K562 (cell line): ENCODE results near the gene ZSWIM1. TPM values are rescaled to one million over a fixed set of nuclear protein-coding genes. Genes with fewer than 3 reads are reported as not detected.
A peak's percentile ranks its signal among the peaks of the same experiment; 100 is the strongest.

Source experiments
- ARID3A ChIP-seq: IDR thresholded peaks from 2 replicates; pipeline ENCODE4 v1.6.1; 2012; ENCODE audit warnings: low read depth, low read length, improper control_type of control experiment, borderline replicate concordance
- ATF3 ChIP-seq, 2 experiments: fragments of 450-650 bp in 1 of 2; sonication (generic) in 1 of 2; formaldehyde crosslinking in 1 of 2; IDR thresholded peaks in 1 of 2; conservative IDR thresholded peaks in 1 of 2; 2 replicates each; pipeline versions ENCODE4 v1.6.1 to v1.8.1; 2016 to 2023; ENCODE audit warnings: mild to moderate bottlenecking in 2 of 2, moderate library complexity in 2 of 2, inconsistent platforms in 1 of 2, missing genetic modification reagents in 1 of 2
- DLX4 ChIP-seq: fragments of 250-450 bp; sonication (Bioruptor Pico); IDR thresholded peaks from 2 replicates; pipeline ENCODE4 v1.6.1; 2021; ENCODE audit warnings: mild to moderate bottlenecking
- EP400 ChIP-seq: fragments of 450-650 bp; IDR thresholded peaks from 2 replicates; pipeline ENCODE4 v1.6.1; 2017; ENCODE audit warnings: antibody characterized with exemption, mild to moderate bottlenecking, moderate library complexity
- ETV5 ChIP-seq: sonication (generic); formaldehyde crosslinking; IDR thresholded peaks from 2 replicates; pipeline ENCODE4 v1.4.0; 2020; ENCODE audit warnings: low read depth, mild to moderate bottlenecking, missing genetic modification reagents
- HINFP ChIP-seq: fragments of 450-650 bp; conservative IDR thresholded peaks from 2 replicates; pipeline ENCODE4 v1.6.1; 2016; ENCODE audit warnings: missing genetic modification characterization, low read depth, mild to moderate bottlenecking, control low read depth, missing compliant biosample characterization
- KLF1 ChIP-seq: fragments of 450-650 bp; IDR thresholded peaks from 2 replicates; pipeline ENCODE4 v1.6.1; 2016; ENCODE audit warnings: missing genetic modification characterization, missing compliant biosample characterization
- MCM7 ChIP-seq, 2 experiments: fragments of 450-650 bp; IDR thresholded peaks; 2 replicates each; pipeline ENCODE4 v1.6.1; 2016 to 2018
- MEIS2 ChIP-seq: fragments of 450-650 bp; IDR thresholded peaks from 2 replicates; pipeline ENCODE4 v1.6.1; 2014; ENCODE audit warnings: mild to moderate bottlenecking; ENCODE audit not compliant: partially characterized antibody
- SRSF3 ChIP-seq: fragments of 200-400 bp; formaldehyde crosslinking; IDR thresholded peaks from 2 replicates; pipeline ENCODE4 v1.6.1; 2016; ENCODE audit warnings: mild to moderate bottlenecking, low read length, moderate library complexity; ENCODE audit not compliant: insufficient read depth
- USF1 ChIP-seq: sonication (generic); formaldehyde crosslinking; IDR thresholded peaks from 2 replicates; pipeline ENCODE4 v1.9.0; 2022; ENCODE audit warnings: mild to moderate bottlenecking, missing genetic modification reagents
- XRCC4 ChIP-seq: IDR thresholded peaks from one replicate; pipeline ENCODE4 v1.6.1; 2011; ENCODE audit not compliant: insufficient read depth, insufficient read length; ENCODE audit errors: extremely low read depth
- ZC3H4 ChIP-seq: sonication (generic); formaldehyde crosslinking; IDR thresholded peaks from 2 replicates; pipeline ENCODE4 v1.9.0; 2021; ENCODE audit warnings: missing genetic modification reagents, borderline replicate concordance
- ZNF512 ChIP-seq: IDR thresholded peaks from 2 replicates; pipeline ENCODE4 v1.6.1; 2016; ENCODE audit warnings: missing genetic modification characterization, missing compliant biosample characterization
- ZNF740 ChIP-seq, 3 experiments: fragments of 200-800 bp in 1 of 3; sonication (Bioruptor generic) in 1 of 3; sonication (generic) in 1 of 3; formaldehyde crosslinking in 1 of 3; IDR thresholded peaks; 2 replicates each; pipeline versions ENCODE4 v1.6.1 to v1.8.0; 2016 to 2022; ENCODE audit warnings: mild to moderate bottlenecking in 2 of 3, missing compliant biosample characterization in 2 of 3, missing genetic modification characterization in 2 of 3, missing genetic modification reagents in 1 of 3
- ZNF766 ChIP-seq: fragments of 200-800 bp; sonication (Bioruptor generic); conservative IDR thresholded peaks from 2 replicates; pipeline ENCODE4 v1.6.1; 2016; ENCODE audit warnings: missing genetic modification characterization, missing compliant biosample characterization
- polyA plus RNA-seq, 8 experiments: library from polyadenylated mRNA; depleted of rRNA in 4 of 8; stranded (reverse) in 5 of 8; unstranded in 3 of 8; fragments of >200 nt; fragmentation: Nextera tagmentation in 2 of 8; fragmentation: Illumina TruSeq in 1 of 8; extraction: Ambion mirVana in 2 of 8; extraction: Trizol in 1 of 8; gene quantifications; 2 replicates each; pipeline versions ENCODE4 v1.2.1 to v1.2.3, GENCODE V29; 2011 to 2014; ENCODE audit warnings: inconsistent platforms in 1 of 8, missing spikeins in 1 of 8
- total RNA-seq, 7 experiments: library from RNA; depleted of rRNA in 6 of 7; stranded (reverse); fragments of >200 nt in 6 of 7; fragmentation: Illumina TruSeq in 2 of 7; extraction: Trizol in 2 of 7; gene quantifications; 2 replicates each; pipeline versions ENCODE4 v1.2.1 to v1.2.3, GENCODE V29; 2011 to 2021; ENCODE audit warnings: low replicate concordance in 1 of 7

ZSWIM1 gene
- total and polyA plus RNA-seq, 9 of the 15 experiments (the other 6 are each of a cell fraction or from before 2014, with no cell fraction given), result 2.5 to 15.6 (median 9.5) TPM

- no peak for TF ChIP-seq ZNF512 (tag)
- peak; percentile 54 for TF ChIP-seq MEIS2
- no peak for TF ChIP-seq USF1 (CRISPR knock-in tag)
- no peak for TF ChIP-seq XRCC4
- no peak for TF ChIP-seq MCM7 (IDR thresholded peaks at IDR 0.05)
- TF ChIP-seq ZC3H4 (CRISPR knock-in tag), result no peak
- TF ChIP-seq HINFP (tag), result no peak
- no peak for TF ChIP-seq DLX4 (CRISPR knock-in tag)
- TF ChIP-seq ATF3 (IDR thresholded peaks at IDR 0.05), result no peak
- TF ChIP-seq ATF3 (CRISPR knock-in tag; conservative IDR thresholded peaks at IDR 0.05), result no peak
- TF ChIP-seq ARID3A, result no peak
- TF ChIP-seq EP400, result peak; percentile 32; the same call in 1 of the 2 replicates
- TF ChIP-seq ZNF740 (CRISPR knock-in tag; IDR thresholded peaks at IDR 0.05), result no peak
- no peak for TF ChIP-seq ZNF740 (tag; IDR thresholded peaks at IDR 0.05)
- 0 out of 2 replicates have a peak, but pooled peaks have one; percentile 41 for TF ChIP-seq ZNF766 (CRISPR knock-in tag)
- peak; percentile 62; the same call in 1 of the 2 replicates for TF ChIP-seq ETV5 (CRISPR knock-in tag)
- no peak for TF ChIP-seq SRSF3
- no peak for TF ChIP-seq KLF1 (tag)
These were observed at the start of gene ZSWIM1 (continued) for GRCh38 chr20:45880988-45881788.
